HG03457 (cell line): Measurements from ENCODE around the gene NPFFR2.
"Not testable (repeated sequence)": the region's sequence is repeated elsewhere in the genome, so short reads cannot be mapped to it uniquely, and the experiment has no call there.

ENCODE experiments used
- ATAC-seq: cut with Tn5 transposase; IDR thresholded peaks from one replicate; pipeline ENCODE4 v1.9.1; 2021; ENCODE audit warnings: moderate number of reproducible peaks; ENCODE audit not compliant: unreplicated experiment

Gene NPFFR2

GRCh38 chr4:72031868-72032608, at the start of gene NPFFR2:
NPFFR2 (plus strand) TSS chr4:72032000; CDS start chr4:72128592, 96,592 bp downstream.
- ATAC-seq, result no peak

GRCh38 chr4:71992571-71993312, 39.1 kb upstream of the NPFFR2 start:
- no peak for ATAC-seq

- ATAC-seq, result no peak
Measured at GRCh38 chr4:71994559-71994958, 37.2 kb upstream of the NPFFR2 start.

GRCh38 chr4:71995297-71995696, 36.5 kb upstream of the NPFFR2 start:
- no peak for ATAC-seq

- ATAC-seq, result no peak
Measured at GRCh38 chr4:72006586-72006985, 25.2 kb upstream of the NPFFR2 start.

GRCh38 chr4:72011906-72012305, 19.9 kb upstream of the NPFFR2 start:
- ATAC-seq, result no peak

- no peak for ATAC-seq
Measured at GRCh38 chr4:72016011-72016410, 15.8 kb upstream of the NPFFR2 start.

- ATAC-seq, result no peak
Measured at GRCh38 chr4:72019688-72020087, 12.1 kb upstream of the NPFFR2 start.

- no peak for ATAC-seq
Measured at GRCh38 chr4:72022553-72022952, 9.2 kb upstream of the NPFFR2 start.

- ATAC-seq, result no peak
Measured at GRCh38 chr4:72055566-72055965, 23.8 kb downstream of the NPFFR2 start.

GRCh38 chr4:72063726-72064125, 31.9 kb downstream of the NPFFR2 start:
- ATAC-seq, result no peak

- ATAC-seq, result no peak
Measured at GRCh38 chr4:72067051-72067450, 35.3 kb downstream of the NPFFR2 start.

- ATAC-seq, result no peak
Measured at GRCh38 chr4:72073816-72074215, 42.0 kb downstream of the NPFFR2 start.

GRCh38 chr4:72076562-72076961, 44.8 kb downstream of the NPFFR2 start:
- no peak for ATAC-seq

- ATAC-seq, result no peak
Measured at GRCh38 chr4:72077346-72077745, 45.5 kb downstream of the NPFFR2 start.

GRCh38 chr4:72084587-72085011, 52.8 kb downstream of the NPFFR2 start:
- no peak for ATAC-seq

- ATAC-seq, result not testable (repeated sequence)
Measured at GRCh38 chr4:72090606-72091005, 58.8 kb downstream of the NPFFR2 start.

- no peak for ATAC-seq
Measured at GRCh38 chr4:72094059-72094797, 62.4 kb downstream of the NPFFR2 start.

GRCh38 chr4:72107456-72107855, 75.7 kb downstream of the NPFFR2 start:
- ATAC-seq, result no peak

- ATAC-seq, result no peak
Measured at GRCh38 chr4:72109364-72109763, 77.6 kb downstream of the NPFFR2 start.

GRCh38 chr4:72109959-72110497, 78.2 kb downstream of the NPFFR2 start:
- no peak for ATAC-seq
